ENCODE measurements around the gene HIBCH.

Gene HIBCH

GRCh38 chr2:190180313-190181122, 139.1 kb downstream of the HIBCH start:
- Histone ChIP-seq H3K4me3 (ENCODE audit: low read length) (peak overlapping the region; percentile 74), H3K9ac (ENCODE audit: low read depth, low read length) (peak overlapping the region; percentile 53; the same call in 1 of the 2 replicates), H3K36me3 (ENCODE audit: insufficient read depth, low read depth, low read length) (no peaks in the 10 kb centered on the region), H3K9me3 (ENCODE audit: insufficient read depth, low read depth, low read length) (no peaks in the 10 kb centered on the region), H3K27me3 (ENCODE audit: insufficient read depth, low read length) (peaks cover 28% of the 10 kb centered on the region), H3K27ac (ENCODE audit: low read length) (no peak overlapping the region), H3K4me1 (ENCODE audit: insufficient read depth, low read length) (no peaks in the 10 kb centered on the region)

DNA sequence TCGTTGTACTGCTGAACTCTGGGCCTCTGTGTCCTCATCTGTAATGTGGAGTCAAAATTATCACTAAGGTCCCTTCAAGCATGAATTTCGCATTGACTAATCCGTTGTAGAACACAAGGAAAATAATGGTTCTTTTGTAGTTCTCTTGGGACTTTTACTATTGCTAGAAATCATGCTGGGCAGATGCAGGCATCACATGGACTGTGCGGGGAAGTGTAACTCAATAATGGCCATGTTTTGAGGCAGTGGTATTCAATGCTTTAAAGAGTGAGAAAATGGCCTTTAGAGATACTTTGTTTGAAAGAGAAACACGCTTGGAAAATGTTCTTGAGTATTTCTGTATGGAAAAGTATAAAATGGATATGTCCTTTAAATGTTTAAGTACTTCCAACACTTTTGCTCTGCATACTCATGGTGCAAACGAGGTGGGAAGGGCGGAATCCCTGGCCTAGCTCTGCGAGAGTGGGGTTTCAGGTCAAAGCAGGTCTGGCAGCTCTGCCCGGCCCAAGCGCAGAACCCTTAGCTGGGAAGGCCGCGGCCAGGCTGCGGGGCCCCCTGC, 139.8 kb downstream of the HIBCH start:
- no peak overlapping the region for H3K27ac ChIP-seq (ENCODE audit: low read length)
- H3K9ac ChIP-seq (ENCODE audit: low read depth, low read length) = peak overlapping the region; percentile 53; the same call in 1 of the 2 replicates
- H3K27me3 ChIP-seq (ENCODE audit: insufficient read depth, low read length) = peaks cover 28% of the 10 kb centered on the region
- H3K4me3 ChIP-seq (ENCODE audit: low read length) = peak overlapping the region; percentile 74; the same call in 1 of the 2 replicates
- H3K9me3 ChIP-seq (ENCODE audit: insufficient read depth, low read depth, low read length) = no peaks in the 10 kb centered on the region
- no peaks in the 10 kb centered on the region for H3K4me1 ChIP-seq (ENCODE audit: insufficient read depth, low read length)
- H3K36me3 ChIP-seq (ENCODE audit: insufficient read depth, low read depth, low read length) = no peaks in the 10 kb centered on the region

DNA sequence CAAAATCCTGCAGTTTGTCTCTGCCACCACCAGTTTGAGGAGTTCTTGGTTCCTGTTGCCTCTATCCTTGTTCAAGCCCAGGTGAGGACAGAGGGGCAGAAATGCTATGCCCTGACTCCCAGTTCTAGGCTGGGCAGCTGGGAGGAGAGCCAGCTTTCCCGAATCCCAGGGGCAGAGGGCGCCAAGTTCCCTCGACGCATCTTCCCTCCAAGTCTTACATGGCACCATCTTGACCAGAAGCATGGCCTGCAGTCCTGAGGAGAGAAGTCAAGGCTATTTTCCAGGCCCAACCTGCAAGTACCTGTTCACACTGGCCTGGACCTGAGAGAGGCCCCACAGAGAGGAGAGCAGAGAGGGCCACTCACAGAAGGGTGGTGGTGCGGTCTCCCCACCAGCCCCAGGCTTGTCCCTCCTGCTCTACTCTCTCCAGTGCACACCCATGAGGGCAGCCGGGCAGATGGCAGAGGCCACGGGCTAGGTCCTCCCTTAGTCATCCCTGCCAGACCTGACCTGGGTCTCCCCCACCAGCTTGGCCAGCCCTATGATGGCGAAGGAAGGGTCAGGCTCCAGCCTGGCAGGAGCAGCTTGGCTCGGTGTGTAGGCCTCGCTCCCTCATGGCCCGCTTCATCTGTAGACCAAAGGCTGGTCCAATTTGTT, 141.4 kb downstream of the HIBCH start:
- H3K27me3 ChIP-seq (ENCODE audit: insufficient read depth, low read length) = peaks cover 28% of the 10 kb centered on the region
- H3K36me3 ChIP-seq (ENCODE audit: insufficient read depth, low read depth, low read length) = no peaks in the 10 kb centered on the region
- no peak overlapping the region for H3K4me3 ChIP-seq (ENCODE audit: low read length)
- H3K9ac ChIP-seq (ENCODE audit: low read depth, low read length) = no peak overlapping the region
- H3K9me3 ChIP-seq (ENCODE audit: insufficient read depth, low read depth, low read length) = no peaks in the 10 kb centered on the region
- H3K27ac ChIP-seq (ENCODE audit: low read length) = no peak overlapping the region
- no peaks in the 10 kb centered on the region for H3K4me1 ChIP-seq (ENCODE audit: insufficient read depth, low read length)

GRCh38 chr2:190177249-190178040, 142.2 kb downstream of the HIBCH start:
- Histone ChIP-seq H3K9me3 (ENCODE audit: insufficient read depth, low read depth, low read length) (no peaks in the 10 kb centered on the region), H3K36me3 (ENCODE audit: insufficient read depth, low read depth, low read length) (no peaks in the 10 kb centered on the region), H3K9ac (ENCODE audit: low read depth, low read length) (no peak overlapping the region), H3K4me3 (ENCODE audit: low read length) (no peak overlapping the region), H3K27me3 (ENCODE audit: insufficient read depth, low read length) (peaks cover 28% of the 10 kb centered on the region), H3K4me1 (ENCODE audit: insufficient read depth, low read length) (no peaks in the 10 kb centered on the region), H3K27ac (ENCODE audit: low read length) (no peak overlapping the region)

DNA sequence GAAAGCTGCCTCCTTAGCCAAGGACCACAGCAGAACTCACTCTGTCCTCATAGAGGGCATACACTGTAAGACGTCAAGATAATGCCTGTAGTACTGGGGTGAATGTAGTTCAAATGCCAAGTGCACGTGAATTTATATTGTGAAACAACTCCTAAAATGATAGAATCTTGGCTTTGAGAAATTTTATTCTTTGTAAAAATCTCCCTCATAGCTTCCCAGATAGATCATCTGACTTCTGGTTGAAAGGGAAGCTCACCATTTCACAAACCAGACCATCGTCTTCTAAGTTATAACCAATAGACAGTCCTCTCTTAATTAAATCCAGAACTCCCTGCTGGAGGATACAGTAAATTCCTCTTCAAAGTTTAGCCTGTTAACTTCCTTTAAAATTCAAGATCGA, 146.2 kb downstream of the HIBCH start:
- H3K9me3 ChIP-seq (ENCODE audit: insufficient read depth, low read depth, low read length) = no peaks in the 10 kb centered on the region
- no peaks in the 10 kb centered on the region for H3K27me3 ChIP-seq (ENCODE audit: insufficient read depth, low read length)
- H3K4me3 ChIP-seq (ENCODE audit: low read length) = no peak overlapping the region
- no peaks in the 10 kb centered on the region for H3K4me1 ChIP-seq (ENCODE audit: insufficient read depth, low read length)
- H3K36me3 ChIP-seq (ENCODE audit: insufficient read depth, low read depth, low read length) = no peaks in the 10 kb centered on the region
- no peak overlapping the region for H3K9ac ChIP-seq (ENCODE audit: low read depth, low read length)
- no peak overlapping the region for H3K27ac ChIP-seq (ENCODE audit: low read length)

- H3K27ac ChIP-seq (ENCODE audit: low read length) = no peak overlapping the region
- H3K4me1 ChIP-seq (ENCODE audit: insufficient read depth, low read length) = no peaks in the 10 kb centered on the region
- H3K27me3 ChIP-seq (ENCODE audit: insufficient read depth, low read length) = no peaks in the 10 kb centered on the region
- H3K4me3 ChIP-seq (ENCODE audit: low read length) = no peak overlapping the region
- no peak overlapping the region for H3K9ac ChIP-seq (ENCODE audit: low read depth, low read length)
- H3K36me3 ChIP-seq (ENCODE audit: insufficient read depth, low read depth, low read length) = no peaks in the 10 kb centered on the region
- no peaks in the 10 kb centered on the region; the same call in 1 of the 2 replicates for H3K9me3 ChIP-seq (ENCODE audit: insufficient read depth, low read depth, low read length)
Measured at GRCh38 chr2:190170673-190171072, 149.0 kb downstream of the HIBCH start.

DNA sequence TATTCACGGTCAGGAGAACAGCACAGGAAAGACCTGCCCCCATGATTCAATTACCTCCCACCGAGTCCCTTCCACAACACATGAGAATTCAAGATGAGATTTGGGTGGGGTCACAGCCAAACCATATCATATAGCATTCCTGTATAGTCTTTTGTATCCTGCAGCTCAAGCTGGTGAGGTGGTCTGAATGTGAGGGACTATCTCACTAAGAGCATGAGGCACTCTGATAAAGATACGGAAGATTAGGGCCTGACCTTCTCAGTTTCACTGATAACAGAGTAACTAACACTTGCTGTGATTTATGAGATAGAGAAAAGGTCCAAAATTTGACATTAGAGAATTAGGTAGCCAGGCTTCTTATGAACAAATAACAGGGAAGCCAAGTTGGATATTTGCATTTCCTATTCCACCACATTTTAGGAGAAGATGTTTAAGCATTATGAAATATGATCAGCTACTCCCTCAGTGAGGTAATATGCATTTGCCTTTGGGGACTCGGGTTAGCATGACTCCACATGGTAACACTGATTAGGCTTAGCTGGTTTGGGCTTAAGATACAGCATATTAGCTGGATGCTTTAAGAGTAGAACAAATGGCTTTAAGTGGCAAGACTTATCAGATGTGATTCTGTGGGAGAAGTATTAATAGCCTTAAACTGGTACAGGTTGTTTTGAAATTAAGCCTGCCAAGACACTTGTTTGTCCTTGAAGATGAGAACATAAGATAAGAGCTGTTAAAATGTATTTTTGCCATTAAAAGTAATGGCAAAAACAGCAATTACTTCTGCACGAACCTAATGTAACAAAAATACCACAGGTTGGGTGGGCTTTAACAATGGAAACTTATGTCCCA, 150.2 kb downstream of the HIBCH start:
- H3K27ac ChIP-seq (ENCODE audit: low read length) = no peak overlapping the region
- no peaks in the 10 kb centered on the region for H3K4me1 ChIP-seq (ENCODE audit: insufficient read depth, low read length)
- no peaks in the 10 kb centered on the region for H3K27me3 ChIP-seq (ENCODE audit: insufficient read depth, low read length)
- no peaks in the 10 kb centered on the region; the same call in 1 of the 2 replicates for H3K9me3 ChIP-seq (ENCODE audit: insufficient read depth, low read depth, low read length)
- no peaks in the 10 kb centered on the region for H3K36me3 ChIP-seq (ENCODE audit: insufficient read depth, low read depth, low read length)
- H3K4me3 ChIP-seq (ENCODE audit: low read length) = no peak overlapping the region
- H3K9ac ChIP-seq (ENCODE audit: low read depth, low read length) = no peak overlapping the region

DNA sequence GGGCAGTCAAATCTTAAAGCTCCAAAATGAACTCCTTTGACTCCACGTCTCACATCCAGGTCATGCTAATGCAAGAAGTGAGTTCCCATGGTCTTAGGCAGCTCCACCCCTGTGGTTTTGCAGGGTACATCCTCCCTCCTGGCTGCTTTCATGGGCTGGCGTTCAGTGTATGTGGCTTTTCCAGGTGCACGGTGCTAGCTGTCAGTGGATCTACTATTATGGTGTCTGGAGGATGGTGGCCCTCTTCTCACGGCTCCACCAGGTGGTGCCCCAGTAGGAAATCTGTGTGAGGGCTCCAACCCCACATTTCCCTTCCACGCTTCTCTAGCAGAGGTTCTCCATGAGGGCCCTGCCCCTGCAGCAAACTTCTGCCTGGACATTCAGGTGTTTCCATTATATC, 151.9 kb downstream of the HIBCH start:
- Histone ChIP-seq H3K4me3 (ENCODE audit: low read length) (no peak overlapping the region), H3K4me1 (ENCODE audit: insufficient read depth, low read length) (no peaks in the 10 kb centered on the region), H3K9ac (ENCODE audit: low read depth, low read length) (no peak overlapping the region), H3K27me3 (ENCODE audit: insufficient read depth, low read length) (no peaks in the 10 kb centered on the region), H3K36me3 (ENCODE audit: insufficient read depth, low read depth, low read length) (no peaks in the 10 kb centered on the region), H3K9me3 (ENCODE audit: insufficient read depth, low read depth, low read length) (no peaks in the 10 kb centered on the region; the same call in 1 of the 2 replicates), H3K27ac (ENCODE audit: low read length) (no peak overlapping the region)

DNA sequence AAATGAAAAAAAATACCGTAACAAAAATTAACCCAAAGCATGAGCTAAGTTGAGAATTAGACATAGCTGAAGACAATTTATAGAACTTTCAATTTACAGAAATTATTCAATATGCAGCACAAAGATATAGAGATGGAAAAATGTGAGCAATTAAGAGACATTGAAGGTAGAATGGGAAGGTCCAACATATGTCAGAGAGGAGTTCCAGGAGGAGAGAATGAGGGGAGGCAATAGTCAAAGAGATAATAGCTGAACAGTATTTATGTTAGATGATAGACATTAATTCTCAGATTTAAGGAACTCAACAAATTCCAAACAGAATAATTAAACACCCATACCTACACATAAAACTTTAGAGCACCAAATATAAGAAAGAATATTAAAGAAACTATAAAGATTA, 154.1 kb downstream of the HIBCH start:
- H3K9ac ChIP-seq (ENCODE audit: low read depth, low read length) = no peak overlapping the region
- H3K27me3 ChIP-seq (ENCODE audit: insufficient read depth, low read length) = no peaks in the 10 kb centered on the region
- H3K4me1 ChIP-seq (ENCODE audit: insufficient read depth, low read length) = no peaks in the 10 kb centered on the region
- H3K4me3 ChIP-seq (ENCODE audit: low read length) = no peak overlapping the region
- no peaks in the 10 kb centered on the region for H3K36me3 ChIP-seq (ENCODE audit: insufficient read depth, low read depth, low read length)
- H3K9me3 ChIP-seq (ENCODE audit: insufficient read depth, low read depth, low read length) = no peaks in the 10 kb centered on the region; the same call in 1 of the 2 replicates
- no peak overlapping the region for H3K27ac ChIP-seq (ENCODE audit: low read length)

- Histone ChIP-seq H3K4me3 (ENCODE audit: low read length) (no peak overlapping the region), H3K9ac (ENCODE audit: low read depth, low read length) (no peak overlapping the region), H3K27me3 (ENCODE audit: insufficient read depth, low read length) (no peaks in the 10 kb centered on the region), H3K9me3 (ENCODE audit: insufficient read depth, low read depth, low read length) (no peaks in the 10 kb centered on the region; the same call in 1 of the 2 replicates), H3K27ac (ENCODE audit: low read length) (no peak overlapping the region), H3K36me3 (ENCODE audit: insufficient read depth, low read depth, low read length) (no peaks in the 10 kb centered on the region), H3K4me1 (ENCODE audit: insufficient read depth, low read length) (peaks cover 5% of the 10 kb centered on the region; the same call in 1 of the 2 replicates)
Measured at GRCh38 chr2:190162851-190163250, 156.8 kb downstream of the HIBCH start.

DNA sequence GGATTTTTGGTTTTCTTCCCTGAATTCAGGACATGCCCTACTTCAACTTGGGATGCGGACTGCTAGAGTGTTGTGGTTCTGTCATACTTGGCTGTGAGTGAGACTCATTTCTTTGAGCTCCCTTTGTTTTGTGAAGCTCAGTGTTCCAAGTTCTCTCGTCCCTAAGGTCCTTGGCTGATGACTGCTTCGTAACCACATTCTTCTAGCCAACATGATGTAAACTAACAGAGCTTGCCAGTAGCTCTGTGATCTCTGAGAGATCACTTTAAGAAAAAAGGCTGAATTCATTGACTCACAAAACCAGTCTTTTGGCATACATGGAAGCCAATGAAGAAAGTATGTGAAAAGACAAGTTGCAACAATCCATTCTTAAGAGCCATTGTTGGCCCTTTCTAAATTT, 160.2 kb downstream of the HIBCH start:
- Histone ChIP-seq H3K27me3 (ENCODE audit: insufficient read depth, low read length) (no peaks in the 10 kb centered on the region), H3K9ac (ENCODE audit: low read depth, low read length) (no peak overlapping the region), H3K4me3 (ENCODE audit: low read length) (no peak overlapping the region), H3K4me1 (ENCODE audit: insufficient read depth, low read length) (peaks cover 5% of the 10 kb centered on the region; the same call in 1 of the 2 replicates), H3K36me3 (ENCODE audit: insufficient read depth, low read depth, low read length) (no peaks in the 10 kb centered on the region), H3K9me3 (ENCODE audit: insufficient read depth, low read depth, low read length) (no peaks in the 10 kb centered on the region), H3K27ac (ENCODE audit: low read length) (no peak overlapping the region)

Data from iPS-20b (cell line).